Stimulated activated CD8-positive, alpha-beta memory T cell treated with anti-CD3 and anti-CD28 coated beads, Interleukin-15, amount 100 ng/mL, for 4 hours (primary cell): ENCODE results near the gene THRB.

Source experiments
- DNase-seq, 2 donors: peaks; one replicate each; pipeline ENCODE4 v3.0.0-alpha.2; 2020; ENCODE audit warnings: low read depth in 2 of 2

Gene THRB

DNA sequence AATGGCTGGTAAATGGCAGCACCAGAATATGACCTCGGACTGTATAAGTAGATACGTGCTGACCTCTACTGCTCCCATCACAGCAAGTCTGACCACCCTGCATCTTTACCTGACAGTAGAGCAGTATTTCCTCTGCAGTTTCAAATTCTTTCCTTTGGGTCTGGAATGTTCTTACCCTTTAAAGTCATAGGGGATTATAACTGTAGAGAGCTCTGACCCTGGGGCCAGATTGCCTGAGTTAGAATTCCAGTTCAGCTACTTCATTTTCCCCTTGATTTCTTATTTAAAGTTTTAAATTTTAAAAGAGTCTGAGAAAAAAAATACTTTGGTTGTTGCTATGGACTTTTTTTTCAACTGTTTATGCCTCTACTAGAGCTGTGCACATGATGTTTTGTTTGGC lies 311.9 kb downstream of the THRB start:
- DNase-seq, result no peak

DNA sequence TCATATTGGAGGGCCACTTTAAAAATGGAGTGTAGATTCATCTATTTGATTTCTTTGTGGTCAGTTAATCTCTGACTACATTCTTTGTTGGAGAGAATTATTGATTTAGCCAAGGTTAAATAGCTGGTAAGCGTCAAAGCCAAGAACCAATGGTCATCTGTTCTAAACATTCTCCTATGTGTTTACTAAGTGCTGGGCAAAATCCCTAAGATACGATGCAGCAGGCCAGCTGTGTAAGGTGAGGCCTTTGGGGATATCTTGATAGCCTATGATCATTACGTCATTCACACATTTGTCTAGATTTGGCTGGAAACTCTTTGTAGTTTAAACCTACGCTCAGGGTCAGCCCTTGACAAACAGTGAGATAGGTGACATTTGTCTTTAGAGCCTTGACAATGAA lies 313.4 kb downstream of the THRB start:
- no peak for DNase-seq

DNA sequence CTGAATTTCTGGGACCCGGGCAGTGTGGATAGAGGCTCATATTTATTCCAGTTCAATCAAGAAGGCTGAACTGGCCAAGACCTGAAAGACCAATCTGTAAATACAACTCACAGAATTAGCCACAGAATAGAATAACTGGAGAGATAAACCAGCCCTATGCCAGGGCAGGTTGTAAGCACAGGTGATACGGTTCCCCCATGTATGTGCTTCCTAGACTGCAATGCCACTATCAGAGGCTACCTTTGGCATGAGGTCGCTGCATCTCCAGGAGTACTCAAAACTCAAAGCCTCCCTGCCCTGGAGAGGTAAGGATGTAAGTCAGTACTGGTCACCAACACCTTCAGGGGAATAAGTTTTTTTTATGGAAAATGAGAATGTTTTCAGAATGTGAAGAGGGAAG lies 314.0 kb downstream of the THRB start:
- DNase-seq, result no peak

DNA sequence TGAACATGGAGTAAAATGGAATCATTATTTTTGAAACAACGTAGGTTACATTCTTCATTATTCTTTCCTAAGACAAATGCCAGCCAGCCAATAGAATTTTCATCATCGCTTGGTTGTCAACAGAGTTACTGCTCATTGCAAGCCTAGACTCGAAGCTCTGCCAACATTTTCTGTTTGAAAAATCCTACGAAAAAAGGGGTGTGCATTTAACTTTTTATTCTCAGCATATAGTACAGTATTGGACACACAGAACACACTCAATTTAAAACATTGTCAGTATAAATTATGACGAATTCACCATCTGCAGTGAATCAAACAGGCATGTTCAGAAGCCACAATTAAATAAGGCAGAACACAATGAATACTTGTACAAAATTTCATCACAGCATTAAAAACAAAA lies 317.4 kb downstream of the THRB start:
- no peak for DNase-seq

DNA sequence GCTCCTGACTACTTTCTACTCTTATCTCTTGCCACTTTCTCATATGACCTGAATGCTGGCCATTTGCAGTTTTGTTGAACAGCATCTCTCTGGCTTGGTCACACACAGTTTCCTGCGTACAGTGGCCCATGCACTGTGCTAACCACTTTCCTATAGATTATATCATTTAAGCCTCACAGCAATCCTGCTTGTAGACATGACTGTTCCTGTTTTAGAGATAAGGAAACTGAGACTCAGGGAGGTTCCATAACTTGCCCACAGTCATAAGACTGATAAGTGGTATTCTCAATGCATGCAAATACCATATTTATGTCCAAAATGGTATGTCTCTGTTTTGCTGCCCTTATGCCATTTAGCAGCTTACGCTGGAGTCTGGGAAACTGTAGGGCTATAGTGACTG lies 320.0 kb downstream of the THRB start:
- no peak for DNase-seq

DNA sequence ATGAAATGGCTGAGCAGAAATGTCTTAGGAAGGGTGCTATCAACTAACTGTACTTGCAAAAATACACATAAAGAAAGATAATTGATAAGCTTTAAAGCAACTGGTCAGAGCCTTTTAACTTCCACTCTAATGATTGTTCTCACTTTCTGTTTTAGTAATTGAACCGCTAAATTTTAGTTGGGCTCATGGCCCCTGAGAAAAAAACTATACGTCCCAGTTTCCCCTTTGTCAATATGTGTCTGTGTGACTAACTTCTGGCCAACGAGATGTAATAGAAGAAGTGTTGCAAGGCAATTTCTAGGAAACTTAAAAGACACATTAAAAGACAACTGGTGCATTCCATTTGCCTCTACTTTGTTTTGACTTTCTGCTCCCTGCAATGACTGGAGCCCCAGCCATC lies 325.7 kb downstream of the THRB start:
- no peak for DNase-seq

DNA sequence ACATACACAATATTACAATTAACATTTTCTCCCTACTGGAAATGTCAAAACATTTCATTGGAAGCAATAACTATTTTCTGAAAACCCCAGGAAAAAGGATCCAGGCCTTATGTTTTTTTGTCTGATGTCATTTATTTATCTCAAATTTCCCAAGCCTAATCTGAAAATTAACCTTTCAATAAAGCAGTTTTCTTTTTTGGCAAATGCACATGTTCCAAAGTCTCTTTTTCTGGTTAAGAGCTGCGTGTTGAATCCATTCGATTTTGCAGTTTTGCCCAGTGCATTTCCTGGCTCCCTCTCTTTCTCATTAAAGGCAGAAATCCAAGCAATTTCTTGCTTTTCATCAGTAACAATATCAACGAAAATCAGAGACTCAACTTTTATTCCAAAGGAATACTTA lies 327.2 kb downstream of the THRB start:
- no peak for DNase-seq

DNA sequence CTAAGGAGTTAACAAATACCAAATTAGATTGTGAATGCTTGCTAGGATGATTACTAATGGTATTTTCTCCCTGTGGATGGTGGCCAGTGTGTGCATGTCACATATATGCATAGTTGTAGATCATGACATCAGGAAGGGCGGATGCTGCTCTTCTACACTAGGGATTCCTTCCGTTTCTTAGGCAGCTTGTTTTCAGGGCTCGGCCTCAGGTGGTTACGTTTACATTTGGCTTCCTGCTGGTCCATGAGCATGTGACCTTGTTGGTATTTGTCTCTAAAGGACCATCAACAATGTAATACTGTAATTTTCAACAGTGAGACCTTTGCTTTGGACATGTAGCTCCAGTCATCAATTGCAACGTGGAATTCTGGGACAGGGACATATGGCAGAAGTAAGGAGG lies 328.1 kb downstream of the THRB start:
- DNase-seq, result no peak

DNA sequence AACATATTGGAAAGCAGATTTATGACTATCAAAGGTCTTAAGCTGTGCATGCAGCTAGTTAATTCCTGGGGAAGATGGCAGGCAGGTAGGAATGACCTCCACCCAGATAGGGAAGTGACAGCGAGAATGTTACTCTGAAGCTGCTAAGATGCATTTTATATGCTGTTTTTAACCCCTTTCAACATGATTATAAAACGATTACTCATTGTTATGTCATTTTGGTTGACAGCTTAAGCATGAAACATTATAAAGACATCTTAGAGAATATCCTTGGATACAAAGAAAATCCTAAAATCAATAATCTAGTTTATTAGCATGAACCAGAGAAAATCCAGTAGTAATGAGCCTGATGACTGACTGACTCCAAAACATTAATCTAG lies 329.1 kb downstream of the THRB start:
- DNase-seq, result no peak

DNA sequence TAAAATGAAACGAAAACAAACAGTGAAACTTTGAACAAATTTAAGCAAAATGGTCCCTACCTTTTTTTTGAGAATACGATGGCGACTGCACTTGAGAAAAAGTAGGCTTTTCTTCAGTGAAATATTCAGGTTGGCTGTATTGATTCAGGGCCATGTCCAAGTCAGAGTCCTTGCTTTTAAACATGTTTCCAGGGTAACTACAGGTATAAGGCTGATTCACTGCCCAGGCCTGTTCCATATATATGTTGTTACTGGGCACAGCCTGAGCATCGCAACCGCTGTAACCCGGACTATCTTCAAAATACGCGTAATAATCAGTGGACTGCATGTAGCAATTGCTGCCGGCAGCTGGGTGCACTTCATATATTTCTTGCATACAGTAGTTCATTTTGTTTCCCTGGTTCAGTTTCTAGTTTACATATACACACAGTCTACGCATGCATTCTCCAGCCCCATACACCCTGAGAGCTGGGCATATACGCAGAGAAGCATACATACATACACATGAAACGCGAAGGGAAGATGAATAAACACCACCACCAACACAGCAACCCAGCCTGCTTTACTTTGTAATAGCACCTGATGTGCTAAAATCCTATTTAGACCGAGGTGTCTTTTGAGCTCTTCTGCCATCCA lies 329.6 kb downstream of the THRB start:
- no peak for DNase-seq

DNA sequence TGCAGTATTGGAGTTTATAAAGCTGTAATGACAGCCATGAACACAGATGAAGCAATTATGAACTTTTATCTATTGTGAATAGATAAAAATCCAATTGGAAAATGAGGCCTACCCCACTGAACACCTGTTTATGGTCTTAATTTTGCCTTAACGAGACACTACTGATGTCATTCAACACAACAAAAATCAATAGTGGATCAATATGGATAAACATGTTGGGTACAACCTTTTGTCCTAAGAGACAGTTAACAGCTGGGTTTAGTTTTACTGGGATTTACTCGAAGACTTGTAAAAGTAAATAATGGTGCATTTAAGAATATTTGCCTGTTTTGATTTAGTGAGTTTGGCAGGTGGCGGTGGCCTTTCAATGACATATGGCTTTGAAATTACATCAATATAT lies 331.7 kb downstream of the THRB start:
- DNase-seq, result no peak

DNA sequence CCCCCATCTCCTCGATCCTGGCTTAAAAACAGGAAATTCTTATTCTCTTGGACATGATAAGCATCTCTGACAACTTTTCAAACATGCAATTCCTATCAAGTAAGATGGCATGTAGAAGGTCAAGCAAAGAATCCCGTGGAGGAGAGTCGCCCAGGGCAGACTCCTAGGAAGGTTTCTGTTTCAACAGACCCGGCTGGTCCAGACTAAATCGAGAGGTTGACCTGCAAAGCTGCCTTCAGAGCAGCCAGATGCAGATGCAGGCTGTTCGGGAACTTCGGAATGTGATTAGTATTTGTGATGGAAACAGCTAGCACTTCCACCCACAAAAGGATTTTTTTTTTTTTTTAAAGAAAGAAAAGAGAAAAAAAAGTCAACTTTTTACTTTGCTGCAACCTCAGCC lies 332.8 kb downstream of the THRB start:
- no peak for DNase-seq

DNA sequence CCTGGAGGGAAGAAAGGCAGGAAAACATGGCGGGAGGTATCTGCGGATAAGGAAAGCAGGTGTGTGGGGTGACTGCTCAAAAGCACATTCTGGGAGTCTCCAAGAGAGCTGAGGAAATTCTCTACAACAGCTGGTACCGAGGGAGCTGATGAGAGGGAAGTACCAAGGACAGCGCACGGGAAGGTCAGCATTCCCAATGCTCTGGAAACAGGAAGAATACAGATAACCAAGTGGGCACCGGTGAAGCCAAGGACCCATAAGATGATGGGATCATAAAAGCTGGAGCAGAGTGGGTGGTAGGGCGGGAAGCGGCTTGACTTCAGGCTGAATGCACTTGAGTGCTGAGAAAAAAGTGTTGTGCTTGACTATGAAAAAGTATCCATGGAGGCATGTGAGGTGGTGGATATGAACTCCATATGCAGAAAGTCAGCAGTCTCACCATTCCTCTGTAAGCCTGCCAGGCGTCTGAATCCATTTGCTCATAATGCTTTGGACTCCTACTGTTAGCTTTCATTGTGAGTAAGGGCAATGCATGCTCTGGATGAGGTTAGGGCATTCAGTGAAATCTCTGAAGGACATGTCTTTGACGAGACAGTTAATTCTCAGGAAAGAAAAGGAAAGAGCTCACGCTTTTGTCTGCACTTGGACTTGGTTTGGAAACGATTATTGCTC lies 334.1 kb downstream of the THRB start:
- no peak for DNase-seq

DNA sequence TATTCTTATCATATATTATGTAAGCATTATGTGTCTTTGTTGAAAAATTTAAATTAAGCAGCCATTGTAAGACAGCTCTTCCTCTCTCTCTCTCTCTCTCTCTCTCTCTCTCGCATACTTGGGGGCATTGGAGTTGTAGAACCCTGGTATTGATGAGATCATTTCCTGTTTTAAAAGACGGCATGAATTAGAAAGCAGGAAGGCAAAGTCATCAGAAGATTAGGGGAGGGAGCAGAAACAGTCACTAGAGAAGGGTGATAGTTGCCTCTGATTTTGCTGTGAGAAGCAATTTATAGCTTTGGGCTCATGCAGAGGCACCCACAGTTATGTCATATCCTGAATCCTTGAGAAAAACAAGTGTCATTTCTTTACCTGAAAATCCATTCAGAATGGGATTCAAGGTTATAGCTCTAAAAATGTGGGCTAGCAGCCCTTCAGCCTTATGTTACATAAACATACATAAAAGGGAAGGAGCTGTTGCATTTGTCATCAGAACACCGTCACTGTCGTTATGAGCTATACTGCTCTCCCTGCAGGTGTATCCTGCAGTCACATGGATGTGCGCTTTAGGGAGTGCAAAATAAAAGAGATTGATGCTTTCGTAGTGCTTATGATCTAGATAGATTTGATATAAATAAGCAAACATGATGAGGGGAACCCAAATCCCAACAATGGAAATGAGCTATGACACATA lies 335.7 kb downstream of the THRB start:
- DNase-seq, result no peak

DNA sequence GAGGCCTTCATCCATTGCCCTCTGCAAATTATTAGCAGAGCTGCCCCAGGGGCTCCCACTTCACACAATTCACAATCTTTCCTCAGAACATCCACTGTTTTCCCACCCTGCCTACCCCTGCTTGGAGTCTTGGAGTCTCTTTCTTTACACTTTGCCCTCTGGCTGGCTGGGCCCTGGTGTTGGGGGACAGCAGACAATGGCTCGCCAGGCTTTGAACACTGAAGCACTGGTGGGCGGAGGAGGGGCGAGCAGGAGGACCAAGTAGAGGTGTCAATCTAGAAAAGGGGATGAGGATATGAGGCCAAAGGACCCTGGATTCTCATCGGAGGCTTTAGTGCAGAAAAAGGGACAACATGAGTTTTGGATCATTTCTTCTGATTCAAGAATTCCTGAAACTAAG lies 337.5 kb downstream of the THRB start:
- no peak for DNase-seq

DNA sequence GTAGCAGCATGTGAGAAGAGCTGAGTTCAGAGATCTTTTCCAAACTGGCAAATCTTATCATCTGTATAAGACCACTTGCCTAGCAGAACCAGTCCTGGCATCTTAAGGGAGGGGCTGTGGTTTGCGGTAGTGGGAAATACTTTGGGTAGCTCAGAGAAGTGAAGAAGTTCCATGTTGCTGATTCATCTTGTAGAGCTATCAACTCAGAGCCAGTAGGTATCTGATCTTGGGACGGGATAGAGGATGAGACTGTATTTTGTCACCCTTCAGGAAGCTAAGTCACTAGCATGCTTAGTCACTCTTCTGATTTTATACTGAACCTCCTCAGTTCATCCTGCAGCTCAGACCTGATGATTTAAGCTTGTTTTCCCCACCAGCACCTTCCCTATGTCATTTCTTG lies 338.2 kb downstream of the THRB start:
- DNase-seq, result no peak

DNA sequence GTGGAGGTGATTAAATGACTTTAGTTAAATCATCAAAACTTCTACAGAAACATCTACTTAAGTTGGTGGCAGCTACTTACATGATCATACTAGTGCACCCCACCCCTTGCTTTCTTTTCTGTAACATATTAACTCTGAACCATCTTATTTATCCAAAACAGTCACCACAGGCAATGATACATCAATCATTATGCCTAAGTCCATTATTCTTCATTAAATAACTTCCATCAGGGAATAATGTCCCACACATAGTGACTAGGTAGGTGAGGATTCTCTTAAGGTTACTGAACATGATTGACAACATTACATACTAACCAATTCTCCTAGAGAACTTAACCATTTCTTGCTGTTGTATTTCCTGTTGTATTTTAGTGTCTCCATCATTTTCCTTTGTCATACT lies 339.4 kb downstream of the THRB start:
- no peak for DNase-seq

DNA sequence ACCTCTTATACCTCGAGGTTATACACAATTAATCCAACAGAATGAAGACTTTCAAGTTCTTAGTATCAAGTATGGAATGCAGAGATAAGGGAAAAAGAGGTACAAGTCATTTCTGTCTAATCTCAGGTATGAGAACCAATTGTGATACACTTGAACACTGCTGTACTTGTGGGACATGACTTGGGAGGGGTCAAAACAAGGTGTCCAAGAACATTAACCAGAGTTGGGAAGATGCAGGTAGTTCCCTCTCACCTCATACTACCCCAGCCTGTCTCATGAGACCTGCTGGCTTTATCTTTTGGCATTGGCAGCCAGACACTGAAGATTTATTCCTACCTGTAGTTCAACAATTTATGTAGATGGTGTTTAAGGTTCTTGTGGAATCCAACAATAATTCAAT lies 339.9 kb downstream of the THRB start:
- no peak for DNase-seq

DNA sequence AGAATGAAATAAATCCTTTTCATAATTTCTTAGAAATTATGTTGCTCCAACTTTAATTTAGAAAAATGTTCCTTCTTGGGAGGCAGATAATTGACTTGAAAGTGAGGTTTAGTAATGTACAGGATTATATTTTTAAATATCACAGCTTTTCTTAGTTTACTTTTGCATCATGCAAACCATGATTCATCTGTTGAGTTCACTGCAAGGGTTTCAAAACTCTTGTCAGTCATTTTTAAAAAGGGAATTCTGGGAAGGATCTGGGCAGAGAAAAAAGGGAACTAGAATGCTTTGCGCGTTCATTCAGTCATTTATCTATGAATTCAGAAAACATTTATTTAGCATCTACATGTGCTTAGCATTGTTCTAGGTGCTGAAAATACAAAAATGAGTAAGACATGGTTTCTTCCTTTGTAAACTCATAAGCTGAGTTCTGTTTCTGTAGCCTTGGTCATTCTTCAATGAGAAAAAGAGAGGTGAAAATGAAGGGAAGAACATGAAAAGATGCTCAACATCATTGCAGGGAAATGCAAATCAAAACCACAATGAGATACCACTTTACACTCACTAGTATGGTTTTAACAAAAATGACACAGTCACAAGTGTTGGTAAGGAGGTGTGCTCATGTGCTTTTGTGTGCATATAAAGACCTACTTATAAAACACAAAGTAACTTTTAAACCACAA lies 340.5 kb downstream of the THRB start:
- no peak for DNase-seq

DNA sequence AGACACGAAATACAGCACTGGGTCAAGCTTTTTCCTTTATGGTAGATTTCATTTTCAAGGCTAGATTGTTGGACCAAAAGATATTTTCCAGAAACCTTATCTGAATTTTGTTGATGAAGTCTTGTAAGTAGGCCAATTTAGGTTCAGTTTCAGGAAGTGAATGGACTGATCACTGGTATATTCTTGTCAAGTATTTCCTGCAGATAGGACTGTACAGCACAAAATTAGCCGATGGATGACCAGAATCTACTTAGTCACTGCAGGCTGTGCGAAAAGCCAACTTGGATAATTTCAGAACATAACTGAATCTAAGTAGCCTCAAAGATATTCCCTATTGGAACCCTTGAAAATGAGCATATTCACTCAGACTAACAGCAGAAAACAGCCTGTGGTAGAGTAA lies 343.1 kb downstream of the THRB start:
- no peak for DNase-seq

DNA sequence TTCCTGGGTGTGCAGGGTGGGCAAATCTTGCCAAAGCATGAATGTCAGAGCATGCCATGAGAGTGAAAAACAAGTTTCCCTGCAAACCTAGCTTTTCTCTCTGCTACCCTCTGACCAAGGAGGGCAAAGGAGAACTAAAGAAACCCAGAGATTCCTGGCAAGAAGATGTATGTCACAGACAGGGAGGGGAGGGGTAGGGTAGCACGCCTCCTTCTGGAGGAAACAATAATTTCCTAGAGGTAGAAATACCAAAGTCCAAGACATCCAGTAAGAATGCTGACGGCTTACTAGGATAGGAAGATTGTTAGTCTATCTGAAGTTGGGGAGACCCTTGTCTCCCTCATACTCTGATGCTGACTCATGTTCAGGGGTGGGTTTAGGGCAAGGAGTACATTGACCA lies 345.6 kb downstream of the THRB start:
- no peak for DNase-seq

DNA sequence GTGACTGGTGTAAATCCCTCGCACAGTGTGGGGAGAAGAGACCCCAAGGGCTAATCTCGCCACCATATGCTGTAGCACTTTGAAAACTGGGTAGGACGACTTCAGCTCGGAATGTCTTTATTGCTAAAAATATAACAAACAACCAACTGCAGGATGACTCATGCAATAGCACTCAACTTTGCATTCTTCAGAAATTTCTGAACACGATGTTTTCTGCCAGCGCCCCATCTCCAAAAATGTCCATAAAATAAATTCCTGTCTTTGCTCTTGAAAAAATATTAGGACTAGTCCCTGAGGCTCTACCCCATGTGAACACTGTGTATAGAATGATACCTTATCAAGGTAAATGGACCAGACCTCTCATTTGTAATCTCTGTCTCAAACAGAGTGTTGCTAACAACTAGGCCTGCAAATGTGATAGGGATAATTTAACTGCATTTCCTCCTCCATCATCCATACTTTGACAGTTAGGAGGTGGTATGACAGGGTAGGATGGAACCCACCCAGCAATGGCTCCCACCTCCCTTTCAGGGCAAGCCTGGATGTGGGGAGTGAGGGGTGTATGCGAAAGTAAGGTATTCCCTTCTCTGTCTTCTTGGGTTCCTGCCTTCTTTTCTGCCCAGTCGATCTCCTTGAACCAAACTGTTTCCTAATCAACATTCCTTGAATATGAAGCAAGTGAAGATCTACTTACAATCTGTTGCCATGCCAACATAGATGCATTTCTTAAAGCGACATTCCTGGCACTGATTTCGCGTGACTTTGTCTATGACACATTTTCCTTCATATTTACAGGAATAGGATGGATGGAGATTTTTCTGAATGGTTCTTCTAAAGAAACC lies 348.4 kb downstream of the THRB start:
- no peak for DNase-seq
